ENCODE measurements around the gene TSPAN12.

Gene TSPAN12

DNA sequence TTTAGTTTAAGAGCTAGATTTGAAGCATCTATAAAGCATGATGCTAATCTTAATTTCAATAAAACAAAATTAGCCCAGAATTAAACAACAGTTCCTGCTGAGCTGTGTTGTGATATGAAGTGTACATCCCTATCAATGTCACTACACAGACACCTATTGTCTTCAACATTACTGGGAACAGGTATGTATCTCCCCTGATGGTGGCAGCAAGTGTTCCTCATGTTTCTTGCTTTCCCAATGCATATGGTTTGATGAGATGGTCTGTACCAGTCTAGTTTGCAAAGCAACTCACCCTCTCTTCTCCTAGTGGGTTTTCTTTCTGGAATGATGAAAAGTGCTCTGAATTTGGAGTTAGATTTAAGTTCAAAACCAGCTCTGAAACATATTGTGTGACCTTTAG lies 38.1 kb downstream of the TSPAN12 start:
- Histone ChIP-seq H3K4me3 (ENCODE audit: low read length) (no peak overlapping the region), H3K9me3 (ENCODE audit: control insufficient read depth, low read length) (no peaks in the 10 kb centered on the region), H3K4me1 (ENCODE audit: control insufficient read depth, insufficient read depth, low read length) (no peaks in the 10 kb centered on the region), H3K36me3 (ENCODE audit: control insufficient read depth, insufficient read depth, low read length) (no peaks in the 10 kb centered on the region), H3K9ac (ENCODE audit: low read length) (no peak overlapping the region), H3K27me3 (ENCODE audit: control insufficient read depth, insufficient read depth, low read length) (no peaks in the 10 kb centered on the region)

DNA sequence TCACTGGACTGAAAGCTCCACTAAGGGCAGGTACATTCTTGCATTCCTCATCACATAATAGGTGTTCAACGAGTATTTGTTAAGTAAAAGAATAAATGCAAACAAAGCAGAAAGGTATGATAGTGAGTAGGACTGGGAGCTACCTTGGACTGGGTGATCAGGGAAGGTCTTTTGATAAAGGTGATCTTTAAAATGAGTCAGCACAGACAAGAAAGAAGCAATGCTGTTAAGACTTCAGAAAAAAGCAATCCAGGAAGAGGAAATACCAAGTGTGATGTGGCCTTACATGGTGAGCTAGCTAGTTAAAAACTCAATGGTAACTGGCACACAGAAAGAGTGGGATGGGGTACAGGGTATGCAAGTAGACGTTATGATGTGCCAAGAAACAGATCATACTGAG lies 40.1 kb downstream of the TSPAN12 start:
- Histone ChIP-seq H3K9ac (ENCODE audit: low read length) (no peak overlapping the region), H3K27me3 (ENCODE audit: control insufficient read depth, insufficient read depth, low read length) (no peaks in the 10 kb centered on the region), H3K36me3 (ENCODE audit: control insufficient read depth, insufficient read depth, low read length) (no peaks in the 10 kb centered on the region), H3K4me1 (ENCODE audit: control insufficient read depth, insufficient read depth, low read length) (no peaks in the 10 kb centered on the region), H3K4me3 (ENCODE audit: low read length) (no peak overlapping the region), H3K9me3 (ENCODE audit: control insufficient read depth, low read length) (no peaks in the 10 kb centered on the region)

DNA sequence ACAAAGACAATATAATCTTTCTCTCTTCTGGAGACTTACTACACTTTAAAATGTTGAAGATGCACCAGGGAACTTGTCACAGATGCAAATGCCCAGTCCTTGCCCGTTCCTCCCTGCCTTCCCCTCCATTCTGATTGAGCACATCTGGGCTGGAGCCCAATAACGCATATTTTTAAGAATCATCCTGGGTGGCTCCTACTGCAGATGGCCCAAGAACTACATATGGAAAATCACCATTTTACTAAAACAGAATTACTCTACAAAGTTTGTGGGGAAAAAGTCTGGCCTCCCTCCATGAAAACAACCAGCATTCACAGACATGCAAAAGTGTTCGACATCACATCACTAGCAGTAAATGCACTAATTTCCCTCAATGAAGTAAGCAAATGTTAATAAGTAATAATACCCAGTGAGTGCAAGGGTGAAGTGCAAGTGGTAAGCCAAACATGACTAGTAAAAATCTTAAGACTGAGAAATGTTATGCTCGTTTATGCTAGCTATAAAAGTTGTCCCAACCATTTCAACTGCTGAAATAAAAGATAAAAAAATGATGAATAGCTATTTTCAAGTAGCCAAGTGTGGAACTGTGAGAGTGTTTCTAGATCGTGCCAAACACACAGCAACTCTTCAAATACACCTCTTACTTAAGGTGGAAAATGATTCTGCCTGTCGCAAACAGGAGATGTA lies 43.5 kb downstream of the TSPAN12 start:
- no peaks in the 10 kb centered on the region for H3K36me3 ChIP-seq (ENCODE audit: control insufficient read depth, insufficient read depth, low read length)
- H3K4me3 ChIP-seq (ENCODE audit: low read length), result no peak overlapping the region
- no peaks in the 10 kb centered on the region for H3K9me3 ChIP-seq (ENCODE audit: control insufficient read depth, low read length)
- H3K27me3 ChIP-seq (ENCODE audit: control insufficient read depth, insufficient read depth, low read length), result no peaks in the 10 kb centered on the region
- no peaks in the 10 kb centered on the region for H3K4me1 ChIP-seq (ENCODE audit: control insufficient read depth, insufficient read depth, low read length)
- no peak overlapping the region for H3K9ac ChIP-seq (ENCODE audit: low read length)

DNA sequence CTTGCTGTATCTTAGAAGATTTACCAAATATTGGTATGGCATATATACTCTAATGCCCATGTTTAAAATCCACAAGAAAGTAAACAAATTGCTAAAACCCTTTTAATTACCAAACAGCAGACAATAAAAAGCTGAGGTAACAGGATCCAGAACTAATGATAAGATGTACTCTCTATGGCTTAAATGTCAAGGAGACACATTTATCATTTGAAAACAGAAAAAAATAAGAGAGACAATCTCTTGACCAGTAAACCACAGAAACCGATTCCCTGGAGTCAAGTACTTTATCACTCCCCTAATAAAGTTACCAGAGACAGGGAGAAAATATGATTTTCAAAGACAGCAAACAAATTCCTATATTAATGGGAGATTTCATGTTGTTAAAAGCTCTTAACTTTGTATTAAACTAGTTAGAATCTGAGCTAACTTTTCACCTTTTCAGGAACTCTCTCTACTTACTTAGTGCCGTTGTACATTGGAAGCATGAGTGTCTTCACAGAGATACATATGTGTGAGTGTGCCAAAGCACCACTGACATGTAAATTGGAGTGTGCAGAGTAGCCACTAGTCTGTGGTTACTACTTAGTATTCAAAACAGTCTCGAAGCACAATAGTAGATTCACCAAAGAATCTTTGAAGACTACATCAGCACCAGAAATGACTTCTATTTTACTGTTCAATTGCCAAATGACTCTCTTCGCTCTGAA lies 44.2 kb downstream of the TSPAN12 start:
- no peaks in the 10 kb centered on the region for H3K9me3 ChIP-seq (ENCODE audit: control insufficient read depth, low read length)
- no peaks in the 10 kb centered on the region for H3K27me3 ChIP-seq (ENCODE audit: control insufficient read depth, insufficient read depth, low read length)
- no peak overlapping the region for H3K9ac ChIP-seq (ENCODE audit: low read length)
- H3K36me3 ChIP-seq (ENCODE audit: control insufficient read depth, insufficient read depth, low read length), result no peaks in the 10 kb centered on the region
- H3K4me3 ChIP-seq (ENCODE audit: low read length), result no peak overlapping the region
- no peaks in the 10 kb centered on the region for H3K4me1 ChIP-seq (ENCODE audit: control insufficient read depth, insufficient read depth, low read length)

DNA sequence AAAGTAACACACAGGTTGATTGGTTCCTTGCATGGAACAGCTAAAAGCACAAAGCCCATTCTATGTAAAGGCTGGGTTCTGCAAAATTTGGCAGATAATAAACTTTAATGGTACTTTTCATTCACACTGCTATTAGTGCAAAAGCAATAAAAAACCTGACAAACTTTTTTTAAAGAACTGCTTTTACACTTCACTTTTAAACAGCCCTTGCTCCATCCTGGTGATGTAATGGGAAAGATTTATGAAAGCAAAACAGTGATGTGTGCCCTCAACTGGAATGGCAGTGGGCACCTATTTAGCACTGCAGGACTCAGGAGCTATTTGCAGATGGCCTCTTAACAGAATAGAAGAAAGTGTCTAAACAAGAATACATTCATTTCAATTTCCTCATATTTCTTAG lies 44.9 kb downstream of the TSPAN12 start:
- H3K36me3 ChIP-seq (ENCODE audit: control insufficient read depth, insufficient read depth, low read length), result no peaks in the 10 kb centered on the region
- no peaks in the 10 kb centered on the region for H3K27me3 ChIP-seq (ENCODE audit: control insufficient read depth, insufficient read depth, low read length)
- H3K9me3 ChIP-seq (ENCODE audit: control insufficient read depth, low read length), result no peaks in the 10 kb centered on the region
- no peak overlapping the region for H3K4me3 ChIP-seq (ENCODE audit: low read length)
- no peaks in the 10 kb centered on the region for H3K4me1 ChIP-seq (ENCODE audit: control insufficient read depth, insufficient read depth, low read length)
- no peak overlapping the region for H3K9ac ChIP-seq (ENCODE audit: low read length)

DNA sequence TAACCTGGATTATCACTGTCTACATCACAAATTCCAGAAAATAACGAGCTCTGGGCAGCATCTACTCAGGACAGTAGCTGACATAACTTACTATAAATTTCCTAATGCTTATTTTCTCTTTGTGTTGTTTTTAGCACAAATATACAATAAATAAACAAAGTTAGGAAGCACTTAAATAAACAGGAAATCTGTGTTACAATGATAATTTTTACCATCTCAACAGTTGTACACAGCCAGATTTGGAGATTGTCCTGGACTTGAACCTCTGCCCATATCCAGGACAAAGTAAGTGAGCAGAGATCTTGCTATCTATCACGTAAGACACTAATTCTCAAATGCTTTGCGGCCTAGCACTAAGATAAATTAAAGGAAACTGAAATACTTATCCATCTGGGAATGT lies 48.7 kb downstream of the TSPAN12 start:
- no peaks in the 10 kb centered on the region for H3K27me3 ChIP-seq (ENCODE audit: control insufficient read depth, insufficient read depth, low read length)
- no peaks in the 10 kb centered on the region for H3K4me1 ChIP-seq (ENCODE audit: control insufficient read depth, insufficient read depth, low read length)
- H3K4me3 ChIP-seq (ENCODE audit: low read length), result no peak overlapping the region

DNA sequence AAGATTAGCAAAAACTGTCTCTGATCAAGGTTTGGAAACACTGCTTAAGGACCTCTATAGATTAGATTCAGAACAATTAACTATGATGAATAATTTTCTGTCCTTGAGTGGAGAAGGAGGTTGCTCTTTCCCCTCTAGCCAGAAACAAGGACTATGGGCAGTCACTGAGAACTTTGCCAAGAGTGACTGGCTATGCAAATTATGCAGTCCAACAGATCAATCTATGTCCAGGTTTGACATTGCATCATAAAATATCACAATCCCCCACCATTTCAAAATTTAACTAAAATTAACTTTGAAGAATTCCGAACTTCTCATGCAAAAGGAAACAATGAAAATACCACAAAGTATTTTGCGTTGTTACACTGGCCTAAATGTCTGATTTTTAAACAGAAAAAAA lies 50.6 kb downstream of the TSPAN12 start:
- no peaks in the 10 kb centered on the region for H3K36me3 ChIP-seq (ENCODE audit: control insufficient read depth, insufficient read depth, low read length)
- H3K27me3 ChIP-seq (ENCODE audit: control insufficient read depth, insufficient read depth, low read length), result no peaks in the 10 kb centered on the region
- no peaks in the 10 kb centered on the region for H3K4me1 ChIP-seq (ENCODE audit: control insufficient read depth, insufficient read depth, low read length)
- H3K9me3 ChIP-seq (ENCODE audit: control insufficient read depth, low read length), result no peaks in the 10 kb centered on the region
- H3K9ac ChIP-seq (ENCODE audit: low read length), result no peak overlapping the region
- no peak overlapping the region for H3K4me3 ChIP-seq (ENCODE audit: low read length)

More for the DNA sequence above, 48.7 kb downstream of the TSPAN12 start:
- Histone ChIP-seq H3K9me3 (ENCODE audit: control insufficient read depth, low read length) (no peaks in the 10 kb centered on the region), H3K36me3 (ENCODE audit: control insufficient read depth, insufficient read depth, low read length) (no peaks in the 10 kb centered on the region), H3K9ac (ENCODE audit: low read length) (no peak overlapping the region)

DNA sequence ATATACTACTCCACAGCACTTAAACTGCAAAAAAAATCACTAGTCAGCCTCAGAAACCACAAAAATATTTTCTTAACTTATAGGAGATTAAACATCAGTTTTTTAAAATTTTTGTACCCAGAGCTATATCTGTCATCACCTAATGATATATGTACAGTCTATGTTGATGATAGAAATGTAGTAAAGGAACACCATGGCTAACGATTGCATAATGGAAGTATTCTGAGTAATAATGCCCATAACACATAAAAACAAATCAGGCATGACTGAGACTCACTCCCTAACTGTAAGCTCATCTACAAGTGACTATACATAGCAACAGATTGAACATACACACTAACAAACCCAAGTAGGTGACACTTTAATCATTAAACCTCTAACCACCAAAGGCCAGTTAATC lies 51.3 kb downstream of the TSPAN12 start:
- H3K27me3 ChIP-seq (ENCODE audit: control insufficient read depth, insufficient read depth, low read length), result no peaks in the 10 kb centered on the region
- no peak overlapping the region for H3K9ac ChIP-seq (ENCODE audit: low read length)
- no peaks in the 10 kb centered on the region for H3K9me3 ChIP-seq (ENCODE audit: control insufficient read depth, low read length)
- no peak overlapping the region for H3K4me3 ChIP-seq (ENCODE audit: low read length)
- no peaks in the 10 kb centered on the region for H3K4me1 ChIP-seq (ENCODE audit: control insufficient read depth, insufficient read depth, low read length)
- H3K36me3 ChIP-seq (ENCODE audit: control insufficient read depth, insufficient read depth, low read length), result no peaks in the 10 kb centered on the region

DNA sequence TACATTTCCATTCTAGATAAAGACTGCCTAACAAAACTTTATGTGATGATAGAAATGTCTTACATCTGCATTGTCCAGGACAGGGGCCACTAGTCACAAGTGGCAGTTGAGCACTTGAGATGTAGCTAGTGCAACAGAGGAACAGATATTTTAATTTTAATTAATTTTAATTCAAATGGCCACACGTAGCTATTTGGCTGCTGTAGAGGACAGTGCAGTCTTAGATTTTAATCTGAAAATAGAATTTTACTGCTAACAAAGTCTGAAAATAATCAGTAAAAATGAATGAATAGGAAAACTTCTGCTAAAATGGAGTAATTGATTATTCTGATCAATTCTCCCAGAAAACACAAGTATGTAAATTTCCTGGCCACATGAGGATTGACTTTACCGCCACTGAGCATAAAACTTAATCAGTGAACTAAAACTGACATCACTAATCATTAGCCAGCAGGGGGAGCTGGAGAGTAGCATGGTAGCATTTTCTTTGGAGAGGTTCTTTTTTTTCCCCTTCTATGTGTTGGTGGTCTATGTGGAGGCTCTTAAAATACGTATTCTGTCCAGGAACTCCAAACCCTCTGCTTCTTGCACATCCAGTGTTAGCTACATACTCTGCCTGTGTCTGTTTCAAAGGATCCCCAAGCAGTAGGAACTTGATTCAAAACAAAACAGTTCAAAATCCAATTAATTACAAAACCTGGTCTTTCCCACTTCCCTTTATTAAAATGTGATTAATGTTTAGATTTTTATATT lies 52.1 kb downstream of the TSPAN12 start:
- Histone ChIP-seq H3K9ac (ENCODE audit: low read length) (no peak overlapping the region), H3K4me1 (ENCODE audit: control insufficient read depth, insufficient read depth, low read length) (no peaks in the 10 kb centered on the region), H3K27me3 (ENCODE audit: control insufficient read depth, insufficient read depth, low read length) (no peaks in the 10 kb centered on the region), H3K9me3 (ENCODE audit: control insufficient read depth, low read length) (no peaks in the 10 kb centered on the region), H3K4me3 (ENCODE audit: low read length) (no peak overlapping the region), H3K36me3 (ENCODE audit: control insufficient read depth, insufficient read depth, low read length) (no peaks in the 10 kb centered on the region)

DNA sequence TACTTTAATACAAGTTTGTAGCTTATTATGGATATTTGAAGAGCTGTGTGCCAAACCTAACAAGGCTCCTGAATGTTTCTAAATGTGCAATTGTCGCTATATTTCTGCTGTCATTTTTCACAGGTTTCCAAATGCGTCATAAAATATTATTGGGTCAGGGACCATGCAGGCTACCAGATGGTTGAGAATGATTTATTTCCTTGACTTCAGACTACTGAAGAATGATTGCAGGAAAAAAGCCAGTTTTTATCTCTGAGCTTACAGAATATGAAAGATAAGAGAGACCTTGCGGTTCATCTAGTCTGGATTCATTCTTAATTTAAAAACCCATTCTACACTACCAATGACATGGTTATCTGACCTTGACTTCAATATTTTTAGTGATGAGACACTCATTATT lies 55.2 kb downstream of the TSPAN12 start:
- H3K9ac ChIP-seq (ENCODE audit: low read length), result no peak overlapping the region
- H3K27me3 ChIP-seq (ENCODE audit: control insufficient read depth, insufficient read depth, low read length), result no peaks in the 10 kb centered on the region
- H3K4me3 ChIP-seq (ENCODE audit: low read length), result no peak overlapping the region
- no peaks in the 10 kb centered on the region for H3K4me1 ChIP-seq (ENCODE audit: control insufficient read depth, insufficient read depth, low read length)
- H3K36me3 ChIP-seq (ENCODE audit: control insufficient read depth, insufficient read depth, low read length), result no peaks in the 10 kb centered on the region
- no peaks in the 10 kb centered on the region for H3K9me3 ChIP-seq (ENCODE audit: control insufficient read depth, low read length)

DNA sequence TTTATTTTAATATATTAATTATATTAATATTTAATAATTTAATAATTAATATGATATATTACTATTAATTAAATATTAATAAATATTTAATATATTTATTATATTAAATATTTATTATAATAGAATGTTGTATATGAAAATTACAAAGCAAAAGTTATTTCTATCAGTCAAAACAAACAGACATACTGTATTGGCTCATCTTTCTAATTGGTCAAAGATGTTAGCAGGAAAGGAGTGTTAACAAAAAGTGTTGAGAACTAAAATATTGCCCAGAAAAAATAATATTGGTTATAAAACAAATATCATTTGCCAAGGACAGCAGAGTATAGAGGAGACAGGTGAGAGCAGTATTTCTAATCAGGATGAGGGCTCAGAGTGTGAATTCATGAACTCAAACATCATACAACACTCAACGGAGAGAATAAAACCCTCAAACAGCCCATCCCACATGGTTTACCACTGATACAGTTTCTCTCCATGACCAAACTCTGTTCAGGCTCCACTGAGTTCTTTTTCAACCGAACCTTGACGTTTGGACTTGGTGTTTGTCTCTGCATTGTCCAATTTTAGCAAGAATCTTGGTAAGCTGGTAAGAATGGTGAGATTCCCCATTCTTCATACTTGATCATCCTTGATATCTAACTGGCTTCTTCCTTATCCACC lies 58.0 kb downstream of the TSPAN12 start:
- Histone ChIP-seq H3K9ac (ENCODE audit: low read length) (no peak overlapping the region), H3K9me3 (ENCODE audit: control insufficient read depth, low read length) (no peaks in the 10 kb centered on the region), H3K27me3 (ENCODE audit: control insufficient read depth, insufficient read depth, low read length) (no peaks in the 10 kb centered on the region), H3K36me3 (ENCODE audit: control insufficient read depth, insufficient read depth, low read length) (no peaks in the 10 kb centered on the region), H3K4me3 (ENCODE audit: low read length) (no peak overlapping the region), H3K4me1 (ENCODE audit: control insufficient read depth, insufficient read depth, low read length) (no peaks in the 10 kb centered on the region)

DNA sequence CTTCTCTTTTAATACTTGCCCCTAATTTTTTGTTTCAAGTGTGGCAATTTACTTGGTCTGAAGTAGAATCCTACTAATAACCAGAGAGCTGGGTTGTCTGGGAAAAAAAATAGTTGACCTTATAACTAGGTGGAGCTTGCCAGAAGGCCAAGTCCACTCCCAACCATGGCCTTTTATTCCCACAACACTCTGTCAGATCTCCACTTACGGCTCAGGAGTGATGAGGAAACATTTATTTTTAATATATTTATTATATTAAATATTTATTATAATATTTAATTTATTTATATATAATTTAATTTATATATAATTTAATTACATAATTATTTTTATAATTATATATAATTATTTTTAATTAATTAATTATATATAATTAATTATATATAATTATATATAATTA lies 58.8 kb downstream of the TSPAN12 start:
- no peaks in the 10 kb centered on the region for H3K4me1 ChIP-seq (ENCODE audit: control insufficient read depth, insufficient read depth, low read length)
- no peak overlapping the region for H3K4me3 ChIP-seq (ENCODE audit: low read length)
- H3K36me3 ChIP-seq (ENCODE audit: control insufficient read depth, insufficient read depth, low read length), result no peaks in the 10 kb centered on the region
- no peaks in the 10 kb centered on the region for H3K9me3 ChIP-seq (ENCODE audit: control insufficient read depth, low read length)
- no peaks in the 10 kb centered on the region for H3K27me3 ChIP-seq (ENCODE audit: control insufficient read depth, insufficient read depth, low read length)
- no peak overlapping the region for H3K9ac ChIP-seq (ENCODE audit: low read length)
